H7 (cell line): ENCODE measurements around the gene FAM228A. TPM values are rescaled to one million over a fixed set of nuclear protein-coding genes. Genes with fewer than 3 reads are reported as not detected.

Experiments used
- DNase-seq: peaks from one replicate; pipeline ENCODE4 v3.0.0; 2012
- H3K27me3 ChIP-seq: 2 replicates; pipeline ENCODE4 v1.6.0; 2011; ENCODE audit warnings: mild to moderate bottlenecking, low read length; ENCODE audit not compliant: control insufficient read depth, insufficient read depth
- H3K36me3 ChIP-seq: replicated peaks from 2 replicates; pipeline ENCODE4 v1.5.1; 2011; ENCODE audit warnings: low read length; ENCODE audit not compliant: control insufficient read depth, insufficient read depth
- H3K4me3 ChIP-seq: 2 replicates; pipeline ENCODE4 v1.5.1; 2011; ENCODE audit warnings: low read depth, mild to moderate bottlenecking, control low read depth, low read length, moderate library complexity; ENCODE audit not compliant: insufficient read depth
- total RNA-seq: library from RNA; depleted of rRNA; stranded (reverse); fragments of >200 nt; shearing (Covaris generic); gene quantifications from 2 replicates; pipeline ENCODE4 v1.2.3, GENCODE V29; 2014; rRNA removed

Gene FAM228A
- total RNA-seq, 1 experiment from 2014 or later: 0.14 TPM

- Histone ChIP-seq H3K27me3 (no peaks in the 10 kb centered on the region), H3K36me3 (no peaks in the 10 kb centered on the region), H3K4me3 (no peak overlapping the region)
- DNase-seq: no peak
Observed at GRCh38 chr2:24225499-24226242, 50.8 kb downstream of the FAM228A start.

DNA sequence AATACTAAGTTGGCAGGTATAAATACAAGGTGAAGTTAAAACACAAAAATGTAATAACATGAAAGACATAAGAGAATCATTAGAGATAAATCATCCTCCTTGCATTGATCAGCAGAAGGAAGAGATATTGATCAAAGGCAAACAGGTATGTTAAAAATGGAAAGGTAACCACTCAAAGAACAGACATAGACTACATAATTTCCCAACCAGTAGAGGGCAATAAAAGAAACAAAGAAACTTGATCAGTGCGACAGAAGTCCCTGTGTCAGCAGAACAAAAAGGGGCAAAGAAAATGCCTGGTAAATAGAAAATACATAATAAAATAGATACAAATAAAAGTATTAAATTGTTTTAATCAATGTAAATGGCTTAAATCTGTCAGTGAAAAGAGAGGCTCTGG, 53.6 kb downstream of the FAM228A start:
- DNase-seq: no peak
- Histone ChIP-seq H3K27me3 (no peaks in the 10 kb centered on the region), H3K36me3 (no peaks in the 10 kb centered on the region), H3K4me3 (no peak overlapping the region)

- H3K36me3 ChIP-seq: no peaks in the 10 kb centered on the region
- no peak for DNase-seq
- H3K27me3 ChIP-seq: no peaks in the 10 kb centered on the region
- no peak overlapping the region for H3K4me3 ChIP-seq
Observed at GRCh38 chr2:24231461-24231881, 56.6 kb downstream of the FAM228A start.

DNA sequence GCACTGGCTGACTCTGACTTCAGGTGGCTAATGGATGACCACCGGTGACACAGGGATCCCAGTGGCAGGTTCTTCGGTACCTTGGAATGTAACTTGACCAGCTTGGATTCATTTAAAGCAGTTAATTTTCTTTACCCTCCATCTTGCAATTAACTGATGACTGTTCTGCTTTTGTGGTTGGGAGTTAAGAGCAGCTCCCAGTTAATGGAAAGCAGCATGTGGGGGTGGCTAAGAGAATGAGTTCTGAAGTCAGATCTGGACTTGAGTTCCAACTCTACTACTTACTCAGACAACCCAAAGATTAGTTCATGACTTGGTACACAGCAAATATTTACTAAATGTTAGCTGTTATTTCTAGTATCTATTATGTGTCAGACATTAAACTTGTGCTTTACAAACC, 58.5 kb downstream of the FAM228A start:
- DNase-seq: no peak
- no peaks in the 10 kb centered on the region for H3K36me3 ChIP-seq
- no peaks in the 10 kb centered on the region for H3K27me3 ChIP-seq
- H3K4me3 ChIP-seq: no peak overlapping the region

DNA sequence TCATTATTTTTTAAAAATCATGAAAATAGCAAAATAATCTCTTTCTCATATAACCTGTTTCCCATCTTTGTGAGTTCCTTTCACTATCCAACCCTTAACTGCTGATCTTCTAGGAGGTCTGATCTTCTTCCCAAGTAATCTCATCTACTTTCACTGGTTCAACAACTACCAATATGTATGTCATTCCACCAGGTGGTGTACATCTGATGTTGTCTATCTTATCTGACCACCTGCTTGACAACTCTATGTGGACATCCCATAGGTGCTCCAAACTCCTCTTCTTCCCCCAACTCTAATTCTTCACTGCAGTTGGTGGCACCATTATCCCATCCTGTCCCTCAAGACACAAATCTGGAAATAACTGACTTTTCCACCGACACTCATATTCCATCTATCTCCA, 62.5 kb downstream of the FAM228A start:
- H3K4me3 ChIP-seq: no peak overlapping the region
- H3K27me3 ChIP-seq: no peaks in the 10 kb centered on the region
- H3K36me3 ChIP-seq: no peaks in the 10 kb centered on the region
- no peak for DNase-seq

GRCh38 chr2:24238158-24238557, 63.3 kb downstream of the FAM228A start:
- no peaks in the 10 kb centered on the region for H3K36me3 ChIP-seq
- DNase-seq: no peak
- H3K27me3 ChIP-seq: no peaks in the 10 kb centered on the region
- no peak overlapping the region for H3K4me3 ChIP-seq

DNA sequence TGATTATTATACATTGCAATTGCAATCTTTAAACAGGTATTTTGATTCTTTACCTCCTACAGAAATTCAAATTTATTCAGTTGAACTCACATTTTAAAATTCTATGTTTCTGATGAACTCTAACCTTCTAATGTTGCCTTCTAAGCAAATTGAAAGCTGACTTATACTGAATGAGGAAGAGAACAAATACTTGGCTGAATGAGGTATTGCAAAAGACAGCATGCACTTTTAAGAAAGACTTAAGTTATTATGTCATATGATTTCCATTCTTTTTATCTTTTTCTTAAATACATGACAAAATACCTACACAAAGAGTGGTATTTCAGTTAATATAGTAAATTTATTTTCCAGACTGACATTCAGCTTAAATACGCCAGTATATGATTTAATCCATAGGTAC, 64.7 kb downstream of the FAM228A start:
- no peak for DNase-seq
- Histone ChIP-seq H3K27me3 (no peaks in the 10 kb centered on the region), H3K4me3 (no peak overlapping the region)

More for the DNA sequence above, 64.7 kb downstream of the FAM228A start:
- no peaks in the 10 kb centered on the region for H3K36me3 ChIP-seq

Other genes starting within 250 kb of the FAM228A start
- 9.5 and 11.4 TPM in 2 replicates for gene ATAD2B, start 247.9 kb upstream of the FAM228A start, total RNA-seq
- 16.6 and 18.8 TPM in 2 replicates for gene UBXN2A, start 234.6 kb upstream of the FAM228A start, total RNA-seq
- 0.11 and 0.21 TPM in 2 replicates for gene MFSD2B, start 165.0 kb upstream of the FAM228A start, total RNA-seq
- 21.8 and 22.8 TPM in 2 replicates for gene WDCP, start 127.7 kb upstream of the FAM228A start, total RNA-seq
- 40.5 and 43.5 TPM in 2 replicates for gene FKBP1B, start 125.3 kb upstream of the FAM228A start, total RNA-seq
- gene SF3B6, start 98.7 kb upstream of the FAM228A start, total RNA-seq: 125 and 181 TPM in 2 replicates
- 21.1 and 34.1 TPM in 2 replicates for gene TP53I3, start 90.2 kb upstream of the FAM228A start, total RNA-seq
- gene PFN4, start 51.7 kb upstream of the FAM228A start, total RNA-seq: not detected in 2 replicates
- gene FAM228B, start 51.6 kb upstream of the FAM228A start, total RNA-seq: 3.0 and 3.2 TPM in 2 replicates
- gene ITSN2, start 185.5 kb downstream of the FAM228A start, total RNA-seq: 10.3 and 14.4 TPM in 2 replicates